ENCODE measurements around the gene SAP30L. TPM values are rescaled to one million over a fixed set of nuclear protein-coding genes. Genes with fewer than 3 reads are reported as not detected.

The SAP30L gene
- total RNA-seq, 1 experiment from 2014 or later, result 53.0 TPM

DNA sequence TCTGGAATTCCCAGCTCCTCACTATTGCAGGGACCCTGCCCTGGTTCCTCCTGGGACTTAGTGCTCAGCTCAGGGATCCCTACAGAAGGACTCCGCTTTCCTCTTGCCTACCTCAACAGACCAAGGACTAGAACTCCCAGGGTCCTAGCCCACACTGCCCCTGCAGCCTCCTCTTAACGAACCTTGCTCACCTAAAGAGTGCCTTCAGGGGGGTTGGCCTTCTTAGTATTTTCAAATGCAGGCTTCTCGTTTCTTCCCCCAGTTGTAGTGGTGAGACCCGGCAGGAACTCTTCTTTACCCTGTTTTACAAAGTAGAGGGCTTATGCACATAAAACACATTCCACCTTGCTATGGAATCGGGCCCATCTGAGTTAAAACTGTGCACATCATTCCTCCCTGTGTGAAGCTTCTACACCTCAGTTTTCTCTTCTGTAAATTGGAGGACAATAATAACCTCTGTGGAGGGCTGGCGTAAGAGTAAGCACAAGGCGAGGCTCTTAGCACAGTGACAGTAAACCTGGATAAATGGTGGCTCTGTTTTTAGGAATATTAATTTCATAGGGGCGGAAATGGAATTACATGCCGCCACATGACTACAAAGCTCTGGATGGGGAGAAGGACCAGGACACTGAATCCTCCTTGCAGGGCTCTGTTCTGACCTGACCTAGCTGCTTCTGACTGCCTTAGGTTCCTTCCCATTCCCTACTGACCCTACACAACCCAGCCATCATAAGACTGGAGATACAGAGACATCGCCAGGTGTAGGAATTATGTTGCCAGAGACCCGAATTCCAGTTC lies 36.0 kb downstream of the SAP30L start:
- intact Hi-C loops (cut with micrococcal nuclease; ENCODE audit: unreplicated experiment), result no loop called here
- H3K27me3 ChIP-seq (ENCODE audit: insufficient read depth, low read depth), result peaks cover 75% of the 10 kb centered on the region
- H2AFZ ChIP-seq, result no peak overlapping the region
- no peaks in the 10 kb centered on the region for H4K20me1 ChIP-seq (ENCODE audit: insufficient read depth)
- no peak for TF ChIP-seq EZH2 (IDR thresholded peaks at IDR 0.05; ENCODE audit: low read depth)
- TF ChIP-seq, protein P1, sequence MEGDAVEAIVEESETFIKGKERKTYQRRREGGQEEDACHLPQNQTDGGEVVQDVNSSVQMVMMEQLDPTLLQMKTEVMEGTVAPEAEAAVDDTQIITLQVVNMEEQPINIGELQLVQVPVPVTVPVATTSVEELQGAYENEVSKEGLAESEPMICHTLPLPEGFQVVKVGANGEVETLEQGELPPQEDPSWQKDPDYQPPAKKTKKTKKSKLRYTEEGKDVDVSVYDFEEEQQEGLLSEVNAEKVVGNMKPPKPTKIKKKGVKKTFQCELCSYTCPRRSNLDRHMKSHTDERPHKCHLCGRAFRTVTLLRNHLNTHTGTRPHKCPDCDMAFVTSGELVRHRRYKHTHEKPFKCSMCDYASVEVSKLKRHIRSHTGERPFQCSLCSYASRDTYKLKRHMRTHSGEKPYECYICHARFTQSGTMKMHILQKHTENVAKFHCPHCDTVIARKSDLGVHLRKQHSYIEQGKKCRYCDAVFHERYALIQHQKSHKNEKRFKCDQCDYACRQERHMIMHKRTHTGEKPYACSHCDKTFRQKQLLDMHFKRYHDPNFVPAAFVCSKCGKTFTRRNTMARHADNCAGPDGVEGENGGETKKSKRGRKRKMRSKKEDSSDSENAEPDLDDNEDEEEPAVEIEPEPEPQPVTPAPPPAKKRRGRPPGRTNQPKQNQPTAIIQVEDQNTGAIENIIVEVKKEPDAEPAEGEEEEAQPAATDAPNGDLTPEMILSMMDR (conservative IDR thresholded peaks at IDR 0.05), result no peak
- no peaks in the 10 kb centered on the region for H3K9me3 ChIP-seq (ENCODE audit: insufficient read depth, low read depth)
- no peaks in the 10 kb centered on the region for H3K36me3 ChIP-seq (ENCODE audit: low read depth)
- no TSS peak for BruUV-seq (replicated peaks)
- no peaks in the 10 kb centered on the region for H3K79me2 ChIP-seq (ENCODE audit: low read depth)
- ChIA-PET POLR2A (ENCODE audit: unreplicated experiment) (no interaction called here), CTCF (no interaction called here)
- H3K4me3 ChIP-seq, result no peak overlapping the region
- no peaks in the 10 kb centered on the region for H3F3A ChIP-seq (ENCODE audit: insufficient read depth, low read depth)
- H3K4me1 ChIP-seq (replicated peaks; ENCODE audit: insufficient read depth), result no peaks in the 10 kb centered on the region
- H3K4me2 ChIP-seq, result no peak overlapping the region
- no peak for DNase-seq
- H3K27ac ChIP-seq, result no peak overlapping the region
- no peaks in the 10 kb centered on the region for H3K9me2 ChIP-seq (ENCODE audit: insufficient read depth)

DNA sequence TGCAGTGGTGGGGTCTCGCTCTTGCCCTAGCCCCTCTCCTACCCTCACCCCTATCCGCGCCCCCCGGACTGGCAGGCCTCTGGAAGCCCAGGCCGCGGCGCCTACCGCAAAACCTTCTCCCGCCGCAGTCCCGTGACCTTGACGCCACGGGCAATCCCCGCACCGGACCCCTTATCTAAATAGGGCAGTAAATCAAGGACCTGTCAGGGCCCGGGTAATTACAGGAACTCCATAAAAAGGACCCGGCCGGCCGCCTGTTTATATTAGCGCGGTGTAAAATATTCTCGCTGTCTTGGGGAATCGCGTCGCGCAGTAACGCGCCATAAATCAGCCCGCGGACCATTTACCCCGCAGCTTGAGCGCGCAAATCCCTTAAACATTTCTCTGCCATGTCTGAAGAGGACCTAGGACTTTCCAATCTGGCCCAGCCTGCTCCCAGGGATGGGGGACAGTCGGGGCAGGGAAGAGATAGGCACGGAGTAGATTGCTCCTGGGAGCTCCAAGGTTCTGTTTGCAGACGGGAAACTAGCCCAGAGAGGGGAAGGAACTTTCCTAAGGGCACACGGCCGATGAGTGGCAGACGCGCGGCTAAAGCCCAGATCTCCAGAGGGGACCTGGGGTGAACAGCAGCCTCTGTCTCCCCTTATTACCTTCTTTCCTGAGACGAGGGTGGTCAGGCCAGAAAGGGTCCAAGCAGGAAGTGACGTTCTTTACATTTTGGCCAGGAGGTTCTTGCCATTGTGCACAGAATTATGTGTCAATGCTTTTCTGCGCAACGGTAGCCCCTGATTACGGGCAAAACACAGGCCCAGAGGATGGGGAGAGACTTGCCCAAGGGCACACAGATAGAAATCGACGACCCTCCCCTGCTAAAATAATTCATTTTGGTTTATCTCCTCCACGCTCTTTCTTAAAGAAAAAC lies 37.0 kb downstream of the SAP30L start:
- Histone ChIP-seq H3K27me3 (ENCODE audit: insufficient read depth, low read depth) (peaks cover 75% of the 10 kb centered on the region), H2AFZ (no peak overlapping the region), H3K4me2 (no peak overlapping the region), H3K9me2 (ENCODE audit: insufficient read depth) (no peaks in the 10 kb centered on the region), H3F3A (ENCODE audit: insufficient read depth, low read depth) (no peaks in the 10 kb centered on the region), H3K36me3 (ENCODE audit: low read depth) (no peaks in the 10 kb centered on the region), H3K27ac (no peak overlapping the region), H3K4me3 (no peak overlapping the region), H4K20me1 (ENCODE audit: insufficient read depth) (no peaks in the 10 kb centered on the region), H3K9me3 (ENCODE audit: insufficient read depth, low read depth) (no peaks in the 10 kb centered on the region), H3K79me2 (ENCODE audit: low read depth) (no peaks in the 10 kb centered on the region), H3K4me1 (replicated peaks; ENCODE audit: insufficient read depth) (no peaks in the 10 kb centered on the region)
- CTCF ChIA-PET, result no interaction called here
- POLR2A ChIA-PET (ENCODE audit: unreplicated experiment), result no interaction called here
- TF ChIP-seq, protein P1 (conservative IDR thresholded peaks at IDR 0.05), result no peak
- no peak for TF ChIP-seq EZH2 (IDR thresholded peaks at IDR 0.05; ENCODE audit: low read depth)
- intact Hi-C loops (cut with micrococcal nuclease; ENCODE audit: unreplicated experiment), result no loop called here
- BruUV-seq (replicated peaks), result no TSS peak
- DNase-seq, result no peak

DNA sequence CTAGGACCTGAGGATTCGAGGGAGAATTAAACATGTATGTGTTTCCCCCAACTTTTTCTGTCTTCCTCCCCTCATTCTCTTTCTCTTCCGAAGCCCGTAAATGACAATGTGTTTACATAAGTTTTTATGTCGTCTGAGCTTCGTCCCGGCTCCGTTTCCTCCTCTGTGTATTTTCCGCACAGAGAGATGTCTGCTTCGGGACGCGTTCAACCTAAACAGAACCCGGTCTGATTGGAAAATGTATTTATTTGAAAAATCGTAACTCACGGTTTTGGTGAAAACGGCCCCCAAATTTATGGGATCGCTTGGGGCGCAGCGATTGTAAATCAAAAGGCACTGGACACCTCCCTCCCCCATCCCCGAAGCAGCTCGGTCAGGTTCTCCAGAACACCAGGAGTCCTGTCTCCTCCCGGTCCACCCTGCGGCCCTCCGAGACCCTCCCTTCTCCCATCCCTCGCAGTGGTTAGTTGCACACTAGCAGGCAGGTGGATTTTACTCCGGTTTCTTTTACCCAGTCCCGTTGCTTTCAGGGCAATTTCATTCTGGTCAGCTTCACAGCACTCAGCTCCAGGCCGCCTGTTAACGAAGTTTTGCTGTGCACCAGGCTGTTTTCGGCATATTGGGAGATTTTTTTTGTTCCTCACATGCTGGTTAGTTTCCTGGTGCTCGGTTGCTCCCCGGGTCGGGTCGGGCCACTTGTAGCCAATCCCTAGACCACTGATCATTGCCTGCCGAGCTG lies 38.0 kb downstream of the SAP30L start:
- Histone ChIP-seq H3K4me3 (no peak overlapping the region), H3K36me3 (ENCODE audit: low read depth) (no peaks in the 10 kb centered on the region), H3K9me2 (ENCODE audit: insufficient read depth) (no peaks in the 10 kb centered on the region), H3K79me2 (ENCODE audit: low read depth) (no peaks in the 10 kb centered on the region), H4K20me1 (ENCODE audit: insufficient read depth) (no peaks in the 10 kb centered on the region), H3K27me3 (ENCODE audit: insufficient read depth, low read depth) (peaks cover 75% of the 10 kb centered on the region), H3F3A (ENCODE audit: insufficient read depth, low read depth) (no peaks in the 10 kb centered on the region), H3K4me2 (no peak overlapping the region), H3K9me3 (ENCODE audit: insufficient read depth, low read depth) (no peaks in the 10 kb centered on the region), H3K27ac (no peak overlapping the region), H3K4me1 (replicated peaks; ENCODE audit: insufficient read depth) (no peaks in the 10 kb centered on the region), H2AFZ (no peak overlapping the region)
- POLR2A ChIA-PET (ENCODE audit: unreplicated experiment), result no interaction called here
- DNase-seq, result no peak
- BruUV-seq (replicated peaks), result no TSS peak
- no peak for TF ChIP-seq EZH2 (IDR thresholded peaks at IDR 0.05; ENCODE audit: low read depth)
- TF ChIP-seq, protein P1 (conservative IDR thresholded peaks at IDR 0.05), result no peak
- intact Hi-C loops (cut with micrococcal nuclease; ENCODE audit: unreplicated experiment), result no loop called here
- CTCF ChIA-PET, result interaction anchor here (0.6 kb wide), 1 partner anchor 95 kb away, joined by 3 read pairs; no protein-coding TSS in a partner anchor

All from PC-9 (cell line).